AG10803 (cell line): ENCODE measurements around the gene ACP1.

Source experiments
- DNase-seq: peaks from one replicate; pipeline ENCODE4 v3.0.0; 2010; ENCODE audit warnings: low read depth
- H3K4me3 ChIP-seq: 2 replicates; pipeline ENCODE4 v1.5.1; 2011; ENCODE audit warnings: mild to moderate bottlenecking, low read length, control low read depth
- TF ChIP-seq, protein P1 (sequence below): conservative IDR thresholded peaks from 2 replicates; pipeline ENCODE4 v1.5.1; 2011; ENCODE audit warnings: mild to moderate bottlenecking, low read length, control low read depth, inconsistent platforms

ACP1 gene

DNA sequence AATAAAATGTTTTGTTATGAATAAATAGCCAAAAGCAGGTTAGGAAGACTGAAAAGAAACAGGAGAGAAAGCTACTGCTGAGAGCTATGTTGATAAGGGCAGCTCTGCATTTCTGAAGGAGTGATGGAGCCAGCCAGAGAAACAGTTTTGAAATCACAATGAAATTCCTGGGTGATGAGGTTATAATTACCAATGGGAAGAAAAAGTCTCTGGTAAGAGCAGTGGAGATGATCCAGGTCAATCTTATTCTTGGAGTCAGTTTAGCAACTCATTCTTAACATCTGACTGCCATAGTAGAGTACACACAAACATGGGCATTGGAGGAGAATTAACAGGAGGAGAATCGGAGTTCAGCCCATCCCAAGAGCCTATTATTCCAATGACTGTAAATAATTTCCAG, 20.8 kb downstream of the ACP1 start:
- H3K4me3 ChIP-seq: no peak overlapping the region
- TF ChIP-seq, protein P1, sequence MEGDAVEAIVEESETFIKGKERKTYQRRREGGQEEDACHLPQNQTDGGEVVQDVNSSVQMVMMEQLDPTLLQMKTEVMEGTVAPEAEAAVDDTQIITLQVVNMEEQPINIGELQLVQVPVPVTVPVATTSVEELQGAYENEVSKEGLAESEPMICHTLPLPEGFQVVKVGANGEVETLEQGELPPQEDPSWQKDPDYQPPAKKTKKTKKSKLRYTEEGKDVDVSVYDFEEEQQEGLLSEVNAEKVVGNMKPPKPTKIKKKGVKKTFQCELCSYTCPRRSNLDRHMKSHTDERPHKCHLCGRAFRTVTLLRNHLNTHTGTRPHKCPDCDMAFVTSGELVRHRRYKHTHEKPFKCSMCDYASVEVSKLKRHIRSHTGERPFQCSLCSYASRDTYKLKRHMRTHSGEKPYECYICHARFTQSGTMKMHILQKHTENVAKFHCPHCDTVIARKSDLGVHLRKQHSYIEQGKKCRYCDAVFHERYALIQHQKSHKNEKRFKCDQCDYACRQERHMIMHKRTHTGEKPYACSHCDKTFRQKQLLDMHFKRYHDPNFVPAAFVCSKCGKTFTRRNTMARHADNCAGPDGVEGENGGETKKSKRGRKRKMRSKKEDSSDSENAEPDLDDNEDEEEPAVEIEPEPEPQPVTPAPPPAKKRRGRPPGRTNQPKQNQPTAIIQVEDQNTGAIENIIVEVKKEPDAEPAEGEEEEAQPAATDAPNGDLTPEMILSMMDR: no peak
- DNase-seq: peak; percentile 84

DNA sequence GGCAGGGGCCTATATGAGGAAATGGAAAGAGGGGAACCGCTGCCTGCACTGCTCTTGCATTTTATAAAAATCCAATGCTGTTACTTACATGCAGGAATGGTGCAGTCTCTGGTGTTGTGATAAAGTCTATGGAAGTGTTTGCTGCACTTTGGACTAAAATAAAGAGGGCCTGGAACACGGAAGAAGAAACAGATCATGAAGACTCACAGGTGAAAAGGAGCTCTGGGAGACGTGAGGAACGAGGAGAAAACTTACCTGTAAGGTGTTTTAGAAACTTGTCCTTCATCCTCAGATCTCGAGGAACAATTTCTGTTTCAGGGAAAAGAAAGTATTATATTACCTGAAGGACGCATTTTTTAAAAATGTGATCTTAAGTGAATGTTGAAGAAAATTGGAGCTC, 21.3 kb downstream of the ACP1 start:
- TF ChIP-seq, protein P1: no peak
- DNase-seq: no peak

DNA sequence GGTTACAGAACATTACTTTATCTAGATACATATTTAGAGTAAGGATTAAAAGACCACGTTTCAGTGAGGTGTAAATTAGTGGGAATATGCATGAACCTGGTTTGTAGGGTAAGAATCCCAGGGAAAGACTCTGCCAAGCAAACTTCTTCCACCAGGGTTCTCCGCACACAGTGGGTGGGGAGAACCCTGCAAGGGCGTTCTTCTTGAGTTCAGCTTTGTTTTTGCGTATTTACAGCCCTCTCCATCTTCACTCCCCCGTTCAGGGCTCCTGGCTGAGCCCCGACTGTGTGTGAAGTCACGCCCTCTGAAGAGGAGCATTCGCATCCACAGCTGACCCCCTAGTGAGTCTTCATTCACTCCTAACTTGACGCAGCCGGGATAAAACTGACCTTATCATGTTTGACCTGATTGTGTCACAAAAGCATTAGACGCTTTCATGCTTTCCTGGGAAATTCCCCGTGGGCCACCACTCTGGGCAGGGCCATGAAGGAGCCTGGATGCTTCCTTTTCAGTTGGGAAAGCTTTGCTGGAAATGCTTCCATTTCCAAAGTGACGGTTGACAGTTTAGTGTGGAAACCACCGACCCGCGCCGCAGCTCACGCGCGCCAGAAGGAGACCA, 22.1 kb downstream of the ACP1 start:
- TF ChIP-seq, protein P1: no peak
- no peak overlapping the region for H3K4me3 ChIP-seq
- no peak for DNase-seq

More for the DNA sequence above, 21.3 kb downstream of the ACP1 start:
- no peak overlapping the region for H3K4me3 ChIP-seq

DNA sequence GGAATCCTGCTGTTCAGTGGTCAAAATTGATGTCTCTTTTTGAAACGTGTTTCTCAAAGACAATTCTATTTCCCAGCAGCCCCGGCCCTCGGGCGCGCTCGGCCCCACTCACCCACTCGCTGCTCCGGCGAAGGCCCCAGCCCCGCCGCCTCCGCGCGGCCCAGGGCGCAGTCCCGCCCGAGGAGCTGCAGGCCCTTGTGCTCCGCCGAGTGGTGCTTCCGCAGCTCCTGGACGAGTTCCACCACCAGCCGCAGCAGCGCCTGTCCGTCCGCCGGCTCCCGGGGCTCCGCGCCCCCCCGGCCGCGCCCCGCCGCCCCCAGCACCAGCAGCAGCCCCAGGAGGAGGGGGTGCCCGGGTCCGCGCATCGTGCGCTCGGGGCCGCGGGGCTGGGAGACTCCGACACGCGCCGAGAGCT, 22.7 kb downstream of the ACP1 start:
- peak; percentile 25 for DNase-seq
- TF ChIP-seq, protein P1: no peak
- H3K4me3 ChIP-seq: no peak overlapping the region

DNA sequence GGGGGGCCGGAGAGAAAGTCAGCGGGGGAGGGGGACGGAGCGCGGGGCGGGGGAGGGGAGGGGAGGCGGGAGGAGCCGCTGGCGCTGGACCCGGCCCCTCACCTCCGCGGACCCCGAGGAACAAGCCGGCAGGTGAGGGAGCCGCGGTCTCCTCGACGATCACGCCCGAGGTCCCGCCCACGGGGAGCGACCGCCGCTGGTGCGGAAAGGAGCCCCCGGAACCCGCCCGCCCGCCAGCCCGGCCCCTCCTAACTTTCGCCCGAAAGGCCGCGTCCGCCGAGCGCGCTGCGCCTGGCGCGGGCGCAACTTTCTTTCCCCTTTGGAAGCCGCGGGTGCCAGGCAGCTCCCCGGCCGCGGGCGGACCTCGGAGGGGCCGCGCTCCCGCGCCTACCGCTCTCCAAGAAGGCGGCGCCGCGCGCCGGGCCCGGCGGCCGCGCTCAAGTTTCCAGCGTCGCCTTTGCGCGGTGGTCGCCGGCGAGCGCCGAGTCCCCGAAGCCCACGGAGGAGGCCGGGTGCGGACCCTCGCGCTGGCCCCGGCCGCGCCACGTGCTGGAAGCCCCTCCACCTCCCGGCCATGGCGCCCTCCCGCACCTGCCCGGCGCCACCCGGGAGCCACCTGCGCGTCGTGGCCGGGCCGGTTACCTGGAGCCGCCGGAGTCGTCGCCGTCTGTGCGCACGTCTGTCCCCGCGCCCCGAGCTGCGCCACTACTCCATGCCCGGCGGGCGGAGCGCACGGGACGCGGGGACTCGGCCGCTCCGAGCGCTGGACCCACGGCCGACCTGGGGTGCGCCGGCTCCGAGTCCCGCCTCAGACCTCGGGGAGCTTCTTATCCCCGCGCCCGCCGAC, 23.4 kb downstream of the ACP1 start, which contains the start of gene ALKAL2:
TSS of gene ALKAL2 (minus strand) at position 181 of the 847 bp plus-strand sequence. CDS start 256 bp downstream, outside the sequence.
- H3K4me3 ChIP-seq: no peak within 1 kb of the TSS
- no peak for DNase-seq
- TF ChIP-seq, protein P1: no peak

DNA sequence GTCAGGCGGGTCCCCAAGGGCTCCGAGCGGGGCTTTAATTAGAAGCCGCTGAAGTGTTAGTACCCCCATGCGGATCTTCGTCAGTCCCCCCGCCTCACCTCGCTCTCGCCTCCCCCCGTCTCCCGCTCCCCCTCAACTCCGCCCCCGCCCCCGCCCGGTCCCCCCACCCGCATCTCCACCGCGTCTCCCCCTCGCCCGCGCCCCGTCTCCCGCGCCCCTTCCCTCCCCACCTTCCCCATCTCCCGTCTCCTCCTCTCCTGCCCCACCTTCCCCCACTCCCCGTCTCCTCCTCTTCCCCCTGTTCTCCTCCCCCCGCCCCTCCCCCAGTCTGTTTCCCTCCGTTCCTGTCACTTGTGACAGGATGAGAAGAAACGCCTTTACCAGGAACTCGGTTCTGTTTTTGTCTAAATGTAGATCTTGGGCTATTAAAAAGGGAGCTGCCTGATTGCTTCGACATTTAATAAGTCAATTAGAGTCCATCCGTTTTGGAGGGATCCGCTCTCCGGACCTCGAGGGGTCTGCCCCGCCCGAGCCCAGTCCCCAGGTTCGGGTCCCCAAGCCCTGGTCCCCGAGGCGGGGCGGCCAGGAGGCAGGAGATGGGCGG, 24.1 kb downstream of the ACP1 start:
- no peak for DNase-seq
- TF ChIP-seq, protein P1: no peak
- H3K4me3 ChIP-seq: no peak overlapping the region; the same call in 1 of the 2 replicates
